ENCODE measurements around the gene S100A2. TPM values are rescaled to one million over a fixed set of nuclear protein-coding genes. Genes with fewer than 3 reads are reported as not detected.

Gene S100A2
- total and polyA plus RNA-seq, 2 of the 8 experiments (the other 6 are each of a cell fraction or from before 2014, with no cell fraction given), result 0.86 TPM; not detected in 1

DNA sequence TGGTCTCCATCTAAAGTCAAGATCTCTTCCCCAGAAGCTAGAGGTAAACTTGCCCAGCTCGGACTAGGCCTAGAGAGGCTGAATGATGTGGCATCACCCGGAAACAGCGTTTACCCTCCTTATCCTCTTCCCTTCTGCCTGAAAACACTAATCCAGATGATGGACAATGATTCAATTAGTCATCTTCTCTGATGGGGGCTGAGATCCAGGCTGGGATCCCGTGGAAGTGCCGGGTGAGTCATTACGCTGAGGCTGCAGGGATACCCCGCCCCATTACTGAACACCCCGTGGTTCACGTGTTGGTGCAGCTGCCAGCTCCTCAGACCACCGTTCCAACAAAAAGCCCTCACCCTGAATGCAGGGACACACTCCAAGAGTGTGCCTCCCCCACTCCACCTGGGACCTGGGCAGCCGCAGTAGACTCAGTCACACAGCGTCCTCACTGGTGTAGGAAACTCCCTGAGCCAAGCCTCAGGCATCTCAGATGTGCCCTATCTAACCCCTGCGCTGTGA lies 31.9 kb downstream of the S100A2 start (continued):
- TF ChIP-seq USF2 (IDR thresholded peaks at IDR 0.05; ENCODE audit: low read length), result no peak
